ENCODE data around the gene ABCD1. TPM values are rescaled to one million over a fixed set of nuclear protein-coding genes. Genes with fewer than 3 reads are reported as not detected.

The ABCD1 gene
- total RNA-seq, 1 donor from 2014 or later = 19.5 TPM

DNA sequence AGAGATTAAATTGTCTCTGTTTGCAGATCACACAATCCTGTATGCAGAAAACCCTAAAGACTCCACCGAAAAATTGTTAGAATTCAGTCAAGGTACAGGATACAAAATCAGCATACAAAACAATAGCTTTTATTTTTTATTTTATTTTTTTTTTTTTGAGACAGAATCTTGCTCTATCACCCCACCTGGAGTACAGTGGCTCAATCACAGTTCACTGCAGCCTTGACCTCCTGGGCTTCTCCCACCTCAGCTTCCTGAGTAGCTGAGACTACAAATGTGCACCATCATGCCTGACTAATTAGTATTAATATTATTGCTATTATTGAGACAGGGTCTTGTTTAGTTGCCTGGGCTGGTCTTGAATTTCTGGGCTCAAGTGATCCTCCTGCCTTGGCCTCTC, 30.5 kb downstream of the ABCD1 start:
- H3K36me3 Mint-ChIP-seq (ENCODE audit: low read depth, unreplicated experiment) = no peaks in the 10 kb centered on the region
- H3K4me3 Mint-ChIP-seq (ENCODE audit: unreplicated experiment) = no peak overlapping the region
- H3K9me3 Mint-ChIP-seq (ENCODE audit: unreplicated experiment) = no peaks in the 10 kb centered on the region
- TF ChIP-seq, protein P1, sequence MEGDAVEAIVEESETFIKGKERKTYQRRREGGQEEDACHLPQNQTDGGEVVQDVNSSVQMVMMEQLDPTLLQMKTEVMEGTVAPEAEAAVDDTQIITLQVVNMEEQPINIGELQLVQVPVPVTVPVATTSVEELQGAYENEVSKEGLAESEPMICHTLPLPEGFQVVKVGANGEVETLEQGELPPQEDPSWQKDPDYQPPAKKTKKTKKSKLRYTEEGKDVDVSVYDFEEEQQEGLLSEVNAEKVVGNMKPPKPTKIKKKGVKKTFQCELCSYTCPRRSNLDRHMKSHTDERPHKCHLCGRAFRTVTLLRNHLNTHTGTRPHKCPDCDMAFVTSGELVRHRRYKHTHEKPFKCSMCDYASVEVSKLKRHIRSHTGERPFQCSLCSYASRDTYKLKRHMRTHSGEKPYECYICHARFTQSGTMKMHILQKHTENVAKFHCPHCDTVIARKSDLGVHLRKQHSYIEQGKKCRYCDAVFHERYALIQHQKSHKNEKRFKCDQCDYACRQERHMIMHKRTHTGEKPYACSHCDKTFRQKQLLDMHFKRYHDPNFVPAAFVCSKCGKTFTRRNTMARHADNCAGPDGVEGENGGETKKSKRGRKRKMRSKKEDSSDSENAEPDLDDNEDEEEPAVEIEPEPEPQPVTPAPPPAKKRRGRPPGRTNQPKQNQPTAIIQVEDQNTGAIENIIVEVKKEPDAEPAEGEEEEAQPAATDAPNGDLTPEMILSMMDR (IDR thresholded peaks at IDR 0.05; ENCODE audit: unreplicated experiment) = no peak
- DNase-seq (ENCODE audit: low spot score) = no peak
- no peak overlapping the region for H3K27ac Mint-ChIP-seq (ENCODE audit: unreplicated experiment)
- no peaks in the 10 kb centered on the region for H3K27me3 Mint-ChIP-seq (ENCODE audit: unreplicated experiment)
- H3K4me1 Mint-ChIP-seq (ENCODE audit: unreplicated experiment) = no peaks in the 10 kb centered on the region

DNA sequence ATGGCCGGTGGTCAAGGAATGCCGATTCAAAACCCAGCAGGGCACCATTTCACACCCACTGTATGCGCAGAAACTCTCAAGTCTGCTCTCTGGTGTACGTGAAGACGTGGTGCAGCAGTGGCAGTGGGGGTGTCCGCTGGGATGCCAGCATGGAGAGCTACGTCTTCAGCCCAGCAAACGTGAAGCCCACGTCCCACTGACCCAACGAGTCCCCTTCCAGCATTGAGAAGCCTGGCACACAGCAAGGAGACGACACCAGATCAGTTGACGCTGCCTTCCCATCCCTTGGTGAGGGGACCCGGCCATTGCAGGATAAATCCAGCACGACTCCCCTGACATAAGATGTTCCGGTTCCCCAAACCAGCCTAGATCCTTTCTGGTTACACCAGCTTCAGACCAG, 37.2 kb downstream of the ABCD1 start:
- no peak overlapping the region for H3K27ac Mint-ChIP-seq (ENCODE audit: unreplicated experiment)
- H3K36me3 Mint-ChIP-seq (ENCODE audit: low read depth, unreplicated experiment) = no peaks in the 10 kb centered on the region
- no peaks in the 10 kb centered on the region for H3K9me3 Mint-ChIP-seq (ENCODE audit: unreplicated experiment)
- H3K4me1 Mint-ChIP-seq (ENCODE audit: unreplicated experiment) = peaks cover 2% of the 10 kb centered on the region
- no peak overlapping the region for H3K4me3 Mint-ChIP-seq (ENCODE audit: unreplicated experiment)
- H3K27me3 Mint-ChIP-seq (ENCODE audit: unreplicated experiment) = no peaks in the 10 kb centered on the region
- no peak for DNase-seq (ENCODE audit: low spot score)
- TF ChIP-seq, protein P1 (IDR thresholded peaks at IDR 0.05; ENCODE audit: unreplicated experiment) = no peak

- DNase-seq (ENCODE audit: low spot score) = no peak
- no peaks in the 10 kb centered on the region for H3K9me3 Mint-ChIP-seq (ENCODE audit: unreplicated experiment)
- no peaks in the 10 kb centered on the region for H3K36me3 Mint-ChIP-seq (ENCODE audit: low read depth, unreplicated experiment)
- no peak overlapping the region for H3K4me3 Mint-ChIP-seq (ENCODE audit: unreplicated experiment)
- no peak overlapping the region for H3K27ac Mint-ChIP-seq (ENCODE audit: unreplicated experiment)
- TF ChIP-seq, protein P1 (IDR thresholded peaks at IDR 0.05; ENCODE audit: unreplicated experiment) = no peak
- H3K27me3 Mint-ChIP-seq (ENCODE audit: unreplicated experiment) = no peaks in the 10 kb centered on the region
- peaks cover 2% of the 10 kb centered on the region for H3K4me1 Mint-ChIP-seq (ENCODE audit: unreplicated experiment)
Observed at GRCh38 chrX:153762626-153763173, 38.0 kb downstream of the ABCD1 start.

DNA sequence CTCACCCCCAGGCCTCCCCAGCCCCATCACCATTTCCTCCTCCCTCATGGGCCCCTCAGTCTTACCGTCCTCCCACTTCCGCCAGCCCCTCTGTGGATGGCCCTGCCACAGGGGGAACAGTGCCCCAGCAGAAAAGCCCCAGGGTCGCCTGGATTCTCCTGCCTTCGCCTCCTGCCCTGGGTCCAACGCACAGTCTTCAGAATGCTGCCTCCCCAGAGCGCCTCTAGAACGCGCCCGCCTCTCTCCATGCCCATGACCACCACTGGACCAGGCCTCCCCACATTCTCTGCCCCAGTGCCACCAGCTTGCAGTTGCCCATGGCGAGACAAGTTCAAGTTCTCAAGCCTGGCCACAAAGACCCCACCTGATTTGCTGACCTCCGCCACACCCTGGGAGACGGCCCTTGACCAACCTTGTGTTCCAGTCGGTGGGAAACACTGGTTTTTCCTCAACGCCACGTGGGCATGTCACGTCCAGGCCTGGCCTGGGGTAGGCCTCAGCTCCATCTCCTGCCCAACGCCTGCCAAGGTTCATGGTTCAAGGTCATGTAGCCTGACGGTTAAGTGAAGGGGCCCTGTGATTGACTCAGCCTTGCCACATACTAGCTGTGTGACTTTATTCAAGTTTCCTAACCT, 38.8 kb downstream of the ABCD1 start:
- no peak for DNase-seq (ENCODE audit: low spot score)
- Mint-ChIP-seq H3K4me3 (ENCODE audit: unreplicated experiment) (no peak overlapping the region), H3K4me1 (ENCODE audit: unreplicated experiment) (peaks cover 2% of the 10 kb centered on the region), H3K27ac (ENCODE audit: unreplicated experiment) (no peak overlapping the region), H3K36me3 (ENCODE audit: low read depth, unreplicated experiment) (no peaks in the 10 kb centered on the region), H3K27me3 (ENCODE audit: unreplicated experiment) (no peaks in the 10 kb centered on the region), H3K9me3 (ENCODE audit: unreplicated experiment) (no peaks in the 10 kb centered on the region)
- TF ChIP-seq, protein P1 (IDR thresholded peaks at IDR 0.05; ENCODE audit: unreplicated experiment) = no peak

DNA sequence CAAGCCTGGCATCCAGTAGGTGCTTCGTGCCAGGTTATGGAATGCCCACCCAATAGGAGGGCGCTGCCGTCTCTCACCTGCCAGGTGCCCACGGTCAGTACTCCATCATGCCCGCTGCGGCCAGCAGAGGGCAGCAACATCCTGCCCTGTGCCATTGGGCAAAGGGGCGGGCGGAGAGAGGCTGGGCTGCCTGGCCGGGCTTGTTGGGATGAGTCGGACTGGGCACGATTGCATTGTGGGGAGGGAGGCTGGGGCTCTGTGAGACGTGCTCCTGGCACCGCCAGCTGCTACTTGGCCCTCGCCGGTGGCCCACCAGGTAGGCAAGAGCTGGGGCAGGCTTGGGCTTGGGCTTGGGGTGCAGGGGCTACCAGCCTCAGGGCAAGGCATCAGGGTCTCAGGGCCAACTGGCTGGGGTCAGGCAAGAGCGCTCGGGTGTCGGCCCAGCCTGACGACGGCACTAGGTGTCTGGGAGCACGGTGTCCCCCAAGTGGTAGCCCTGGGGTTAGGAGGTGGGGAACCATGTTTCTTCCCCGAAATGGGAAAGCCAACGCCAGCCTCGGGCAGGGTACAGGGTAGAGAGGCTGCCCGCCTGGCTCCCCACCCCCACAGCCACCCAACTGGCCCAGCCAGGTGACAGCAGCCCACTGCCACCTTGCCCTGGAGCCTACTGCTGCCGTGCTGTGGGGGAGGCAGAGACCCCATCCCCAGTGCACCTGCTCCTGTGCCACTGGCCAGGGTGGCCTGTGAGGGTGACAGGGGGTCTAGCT, 39.5 kb downstream of the ABCD1 start, which contains the start of gene PLXNB3:
TSS of gene PLXNB3 (plus strand) at position 261 of the 767 bp plus-strand sequence. CDS start 1,287 bp downstream, outside the sequence.
- no peaks in the 10 kb centered on the region for H3K9me3 Mint-ChIP-seq (ENCODE audit: unreplicated experiment)

More for the DNA sequence above, 39.5 kb downstream of the ABCD1 start, which contains the start of gene PLXNB3:
- no peaks in the 10 kb centered on the region for H3K27me3 Mint-ChIP-seq (ENCODE audit: unreplicated experiment)
- no peak within 1 kb of the TSS for H3K4me3 Mint-ChIP-seq (ENCODE audit: unreplicated experiment)
- H3K27ac Mint-ChIP-seq (ENCODE audit: unreplicated experiment) = no peak within 1 kb of the TSS
- peak; percentile 74 for DNase-seq (ENCODE audit: low spot score)
- TF ChIP-seq, protein P1 (IDR thresholded peaks at IDR 0.05; ENCODE audit: unreplicated experiment) = peak; percentile 71
- H3K36me3 Mint-ChIP-seq (ENCODE audit: low read depth, unreplicated experiment) = no peaks in the 10 kb centered on the region
- H3K4me1 Mint-ChIP-seq (ENCODE audit: unreplicated experiment) = peaks cover 2% of the 10 kb centered on the region
